ENCODE measurements around the gene ABHD17B.
A peak's percentile ranks its signal among the peaks of the same experiment; 100 is the strongest.

- no peak for TF ChIP-seq CTCF (conservative IDR thresholded peaks at IDR 0.05; ENCODE audit: low read length)
- peak; percentile 83; the same call in 1 of the 2 replicates for TF ChIP-seq EZH2phosphoT487 (IDR thresholded peaks at IDR 0.05; ENCODE audit: borderline replicate concordance)
Measured at GRCh38 chr9:71822456-71822855, 88.5 kb downstream of the ABHD17B start.
